ENCODE results near the gene NTRK3. TPM values are rescaled to one million over a fixed set of nuclear protein-coding genes. Genes with fewer than 3 reads are reported as not detected.

The NTRK3 gene
- total RNA-seq, 1 donor from 2014 or later, result not detected

- no peak overlapping the region for H3K4me3 ChIP-seq (ENCODE audit: low read depth, low read length)
- TF ChIP-seq, protein P1, sequence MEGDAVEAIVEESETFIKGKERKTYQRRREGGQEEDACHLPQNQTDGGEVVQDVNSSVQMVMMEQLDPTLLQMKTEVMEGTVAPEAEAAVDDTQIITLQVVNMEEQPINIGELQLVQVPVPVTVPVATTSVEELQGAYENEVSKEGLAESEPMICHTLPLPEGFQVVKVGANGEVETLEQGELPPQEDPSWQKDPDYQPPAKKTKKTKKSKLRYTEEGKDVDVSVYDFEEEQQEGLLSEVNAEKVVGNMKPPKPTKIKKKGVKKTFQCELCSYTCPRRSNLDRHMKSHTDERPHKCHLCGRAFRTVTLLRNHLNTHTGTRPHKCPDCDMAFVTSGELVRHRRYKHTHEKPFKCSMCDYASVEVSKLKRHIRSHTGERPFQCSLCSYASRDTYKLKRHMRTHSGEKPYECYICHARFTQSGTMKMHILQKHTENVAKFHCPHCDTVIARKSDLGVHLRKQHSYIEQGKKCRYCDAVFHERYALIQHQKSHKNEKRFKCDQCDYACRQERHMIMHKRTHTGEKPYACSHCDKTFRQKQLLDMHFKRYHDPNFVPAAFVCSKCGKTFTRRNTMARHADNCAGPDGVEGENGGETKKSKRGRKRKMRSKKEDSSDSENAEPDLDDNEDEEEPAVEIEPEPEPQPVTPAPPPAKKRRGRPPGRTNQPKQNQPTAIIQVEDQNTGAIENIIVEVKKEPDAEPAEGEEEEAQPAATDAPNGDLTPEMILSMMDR (conservative IDR thresholded peaks at IDR 0.05; ENCODE audit: low read depth, low read length), result no peak
- no peak for DNase-seq (ENCODE audit: low read depth)
These were observed 22.6 kb downstream of the NTRK3 start for GRCh38 chr15:88233921-88234320.

GRCh38 chr15:88232771-88233201 is 23.8 kb downstream of the NTRK3 start:
- DNase-seq (ENCODE audit: low read depth), result no peak
- TF ChIP-seq, protein P1 (conservative IDR thresholded peaks at IDR 0.05; ENCODE audit: low read depth, low read length), result no peak

DNA sequence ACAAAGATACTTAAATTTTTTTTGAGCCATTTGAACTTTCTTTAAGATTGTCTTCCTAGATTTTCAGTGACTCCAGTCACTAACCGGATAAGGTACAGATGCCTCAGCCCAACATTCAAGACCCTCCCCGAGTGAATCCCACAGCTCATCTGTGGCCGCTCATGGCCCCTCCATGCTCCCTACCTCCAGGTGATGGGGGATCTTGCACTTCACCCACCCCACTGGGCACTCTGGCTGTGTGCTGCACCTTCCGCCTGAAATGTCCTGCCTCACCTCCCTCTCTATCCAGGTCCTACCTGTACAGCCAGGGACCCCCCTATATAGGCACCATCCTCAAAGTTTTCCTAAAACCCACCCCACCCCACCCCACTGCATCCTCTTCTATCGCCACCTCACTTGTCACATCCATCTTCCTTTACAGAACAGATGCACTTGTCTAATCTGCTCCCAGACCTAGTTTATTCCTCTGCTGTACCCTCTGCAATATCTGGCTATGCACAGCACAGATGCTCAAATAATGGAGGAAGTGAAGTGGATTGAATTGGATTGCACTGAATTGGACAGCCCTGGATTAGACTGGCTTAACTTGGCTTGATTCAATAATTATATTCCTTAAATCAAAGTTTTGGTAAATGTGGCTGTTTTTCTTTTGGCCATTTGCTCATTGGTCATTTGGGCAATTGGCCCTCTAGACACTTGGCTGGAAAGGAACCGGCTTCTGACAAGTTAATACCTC is 24.5 kb downstream of the NTRK3 start:
- DNase-seq (ENCODE audit: low read depth), result no peak
- TF ChIP-seq, protein P1 (conservative IDR thresholded peaks at IDR 0.05; ENCODE audit: low read depth, low read length), result no peak
- H3K4me3 ChIP-seq (ENCODE audit: low read depth, low read length), result no peak overlapping the region

More at GRCh38 chr15:88232771-88233201, 23.8 kb downstream of the NTRK3 start:
- H3K4me3 ChIP-seq (ENCODE audit: low read depth, low read length), result no peak overlapping the region

DNA sequence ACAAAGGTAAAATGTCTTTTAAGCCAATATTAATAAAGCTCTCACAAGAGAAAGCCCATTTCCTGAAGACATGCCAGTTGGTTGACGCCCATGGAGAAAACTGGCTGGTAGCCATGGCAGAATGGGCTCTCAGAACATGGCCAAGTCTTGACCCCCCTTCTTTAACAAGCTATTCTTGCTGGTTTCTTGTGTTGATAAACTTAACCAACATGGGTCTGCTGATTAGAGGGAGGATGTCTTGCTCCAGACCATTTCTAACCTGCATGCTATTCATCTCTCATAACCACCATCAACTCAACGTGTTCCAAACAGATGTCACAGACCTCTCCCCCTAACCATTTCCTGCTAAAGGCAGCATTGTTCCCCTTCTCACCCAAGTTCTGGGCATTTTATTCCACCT is 25.7 kb downstream of the NTRK3 start:
- TF ChIP-seq, protein P1 (conservative IDR thresholded peaks at IDR 0.05; ENCODE audit: low read depth, low read length), result no peak
- no peak overlapping the region for H3K4me3 ChIP-seq (ENCODE audit: low read depth, low read length)
- DNase-seq (ENCODE audit: low read depth), result no peak

DNA sequence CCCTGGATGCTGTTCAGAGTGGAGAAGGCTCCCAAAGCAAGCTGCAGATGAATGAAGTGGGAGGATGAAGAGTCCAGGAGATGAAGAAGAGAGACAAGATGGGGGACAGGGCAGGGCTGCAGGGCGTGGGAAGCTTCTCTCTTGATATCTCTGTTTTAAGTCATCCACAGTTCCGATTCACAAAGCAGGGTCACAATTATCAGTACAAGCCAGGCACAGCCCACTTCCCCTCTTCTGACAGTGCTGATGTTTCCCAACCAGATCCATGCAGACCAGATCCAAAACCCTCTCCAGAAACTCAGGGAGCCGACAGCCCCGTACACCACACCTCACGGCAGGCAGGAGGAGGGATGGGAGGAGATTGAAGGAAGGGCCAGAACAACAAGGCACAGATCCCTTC is 31.1 kb downstream of the NTRK3 start:
- DNase-seq (ENCODE audit: low read depth), result no peak
- H3K4me3 ChIP-seq (ENCODE audit: low read depth, low read length), result no peak overlapping the region
- TF ChIP-seq, protein P1 (conservative IDR thresholded peaks at IDR 0.05; ENCODE audit: low read depth, low read length), result no peak

GRCh38 chr15:88223084-88223483 is 33.5 kb downstream of the NTRK3 start:
- H3K4me3 ChIP-seq (ENCODE audit: low read depth, low read length), result no peak overlapping the region
- TF ChIP-seq, protein P1 (conservative IDR thresholded peaks at IDR 0.05; ENCODE audit: low read depth, low read length), result no peak

DNA sequence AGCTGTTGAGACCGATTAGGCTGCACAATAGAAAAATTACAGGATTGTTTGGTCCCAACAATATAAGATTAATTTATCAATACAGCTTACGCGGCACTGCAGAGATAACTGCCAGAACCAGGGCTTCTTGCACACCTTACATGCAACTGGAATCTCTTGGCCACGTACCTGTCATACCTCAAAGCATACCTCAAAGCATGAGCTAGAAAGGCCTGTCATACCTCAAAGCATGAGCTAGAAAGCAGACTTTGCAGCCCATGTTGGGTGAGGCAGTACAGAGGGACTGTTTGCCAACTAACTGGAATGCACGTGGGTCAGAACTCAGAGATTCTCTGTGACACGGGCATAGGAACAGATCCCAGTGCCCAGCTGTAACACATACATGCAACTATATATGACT is 34.7 kb downstream of the NTRK3 start:
- TF ChIP-seq, protein P1 (conservative IDR thresholded peaks at IDR 0.05; ENCODE audit: low read depth, low read length), result no peak
- H3K4me3 ChIP-seq (ENCODE audit: low read depth, low read length), result no peak overlapping the region
- no peak for DNase-seq (ENCODE audit: low read depth)

More at GRCh38 chr15:88223084-88223483, 33.5 kb downstream of the NTRK3 start:
- DNase-seq (ENCODE audit: low read depth), result no peak

Measured in epithelial cell of proximal tubule (primary cell).